HCT116 (cell line): ENCODE measurements around the gene IER5L. TPM values are rescaled to one million over a fixed set of nuclear protein-coding genes. Genes with fewer than 3 reads are reported as not detected.

ENCODE experiments used
- ATAC-seq: fragments of 200-7000 bp; cut with Tn5 transposase; 2 replicates; pipeline ENCODE4 v1.9.1; 2020; ENCODE audit warnings: mild to moderate bottlenecking, moderate library complexity
- BruUV-seq: library from RNA; stranded (reverse); fragments of 400-500 nt; replicated peaks from 2 replicates; lab custom pipeline; 2021; lab: Mats Ljungman, UMichigan
- CTCF ChIA-PET: fragments of 300-600 bp; sonication (Branson Sonifier 250); formaldehyde crosslinking; loops from one replicate; lab custom pipeline; 2021; ENCODE audit warnings: antibody characterized with exemption; lab: Charles Lee
- POLR2A ChIA-PET: fragments of 300-600, 350-600 bp; sonication (Branson Sonifier 250); formaldehyde crosslinking; loops from one replicate; lab custom pipeline; 2021; ENCODE audit warnings: antibody characterized with exemption; lab: Charles Lee
- RAD21 ChIA-PET, 2 experiments: fragments of 300-600 bp; sonication (Branson Sonifier 250); formaldehyde crosslinking; loops; one replicate each; lab custom pipeline; 2023; ENCODE audit warnings: low total read pairs in 2 of 2; ENCODE audit not compliant: uncharacterized antibody in 2 of 2, unreplicated experiment in 2 of 2, low non-redundant PET in 1 of 2; lab: Charles Lee
- DNase-seq: peaks from one replicate; pipeline ENCODE4 v3.0.0-alpha.2; 2010; ENCODE audit warnings: low read depth, low spot score
- H2AFZ ChIP-seq: fragments of 200-600 bp; shearing (Covaris generic), sonication (generic); 2 replicates; pipeline ENCODE4 v1.6.1; 2017; ENCODE audit warnings: low read depth, mixed run types, mixed read lengths, antibody characterized with exemption, low read length; ENCODE audit not compliant: poor library complexity, severe bottlenecking
- H3K27ac ChIP-seq: 2 replicates; pipeline ENCODE4 v1.5.1; 2012; ENCODE audit warnings: low read depth, low read length
- H3K27me3 ChIP-seq: fragments of 200-600 bp; sonication (generic); 2 replicates; pipeline ENCODE4 v1.6.1; 2016; ENCODE audit warnings: mixed run types, low read length, mixed read lengths; ENCODE audit not compliant: insufficient read depth
- H3K36me3 ChIP-seq, 2 experiments: fragments of 200-500 bp in 1 of 2; fragments of 200-600 bp in 1 of 2; sonication (Bioruptor generic) in 1 of 2; sonication (generic) in 1 of 2; 2 replicates each; pipeline versions ENCODE4 v1.5.1 to v1.6.1; 2014 to 2016; ENCODE audit warnings: low read length in 2 of 2, inconsistent platforms in 1 of 2, mixed read lengths in 1 of 2, mixed run types in 1 of 2; ENCODE audit not compliant: insufficient read depth in 2 of 2, control insufficient read depth in 1 of 2
- H3K4me1 ChIP-seq, 2 experiments: fragments of 200-600 bp in 1 of 2; sonication (generic) in 1 of 2; 2 replicates each; pipeline versions ENCODE4 v1.5.1 to v1.6.1; 2012 to 2017; ENCODE audit warnings: low read length in 2 of 2, inconsistent platforms in 1 of 2, mild to moderate bottlenecking in 1 of 2, mixed read lengths in 1 of 2, mixed run types in 1 of 2, moderate library complexity in 1 of 2; ENCODE audit not compliant: insufficient read depth in 2 of 2, control insufficient read depth in 1 of 2
- H3K4me2 ChIP-seq: fragments of 200-600 bp; sonication (generic); 2 replicates; pipeline ENCODE4 v1.6.1; 2017; ENCODE audit warnings: mixed run types, low read length, mixed read lengths
- H3K4me3 ChIP-seq, 2 experiments: fragments of 200-600 bp in 1 of 2; sonication (generic) in 1 of 2; replicated peaks in 1 of 2; 2 replicates each; pipeline ENCODE4 v1.5.1; 2011 to 2016; ENCODE audit warnings: low read length in 2 of 2, control low read depth in 1 of 2, low read depth in 1 of 2, mild to moderate bottlenecking in 1 of 2, mixed read lengths in 1 of 2, mixed run types in 1 of 2
- H3K79me2 ChIP-seq: fragments of 200-600 bp; sonication (generic); 2 replicates; pipeline ENCODE4 v1.6.1; 2017; ENCODE audit warnings: mild to moderate bottlenecking, mixed run types, low read length, moderate library complexity, mixed read lengths; ENCODE audit not compliant: insufficient read depth
- H3K9ac ChIP-seq: fragments of 200-600 bp; sonication (generic); 2 replicates; pipeline ENCODE4 v1.6.1; 2016; ENCODE audit warnings: low read length, mixed read lengths
- H3K9me2 ChIP-seq: fragments of 200-600 bp; sonication (generic), shearing (Covaris generic); 2 replicates; pipeline ENCODE4 v1.6.1; 2017; ENCODE audit warnings: mixed run types, mild to moderate bottlenecking, moderate library complexity; ENCODE audit not compliant: insufficient read depth
- H3K9me3 ChIP-seq, 2 experiments: fragments of 200-500 bp in 1 of 2; fragments of 200-600 bp in 1 of 2; sonication (Bioruptor generic) in 1 of 2; sonication (generic) in 1 of 2; 2 replicates each; pipeline ENCODE4 v1.6.1; 2014 to 2017; ENCODE audit warnings: low read length in 2 of 2, mixed read lengths in 2 of 2, inconsistent platforms in 1 of 2, low read depth in 1 of 2, mild to moderate bottlenecking in 1 of 2, mixed run types in 1 of 2, moderate library complexity in 1 of 2; ENCODE audit not compliant: control insufficient read depth in 1 of 2, insufficient read depth in 1 of 2
- H4K20me1 ChIP-seq: fragments of 200-600 bp; sonication (generic), shearing (Covaris generic); 2 replicates; pipeline ENCODE4 v1.6.1; 2017; ENCODE audit warnings: mixed run types, mild to moderate bottlenecking, moderate library complexity; ENCODE audit not compliant: insufficient read depth
- ATF3 ChIP-seq: IDR thresholded peaks from 2 replicates; pipeline ENCODE4 v1.6.1; 2012
- CBX3 ChIP-seq: IDR thresholded peaks from 2 replicates; pipeline ENCODE4 v1.6.1; 2012; ENCODE audit warnings: low read depth
- CTCF ChIP-seq, 3 experiments: fragments of 200-600 bp in 1 of 3; sonication (generic) in 1 of 3; IDR thresholded peaks in 2 of 3; conservative IDR thresholded peaks in 1 of 3; 2 replicates each; pipeline ENCODE4 v1.5.1; 2012 to 2017; ENCODE audit warnings: low read depth in 2 of 3, low read length in 2 of 3, antibody characterized with exemption in 1 of 3, borderline replicate concordance in 1 of 3, control low read depth in 1 of 3, mild to moderate bottlenecking in 1 of 3, mixed read lengths in 1 of 3, mixed run types in 1 of 3, moderate library complexity in 1 of 3; ENCODE audit not compliant: insufficient read depth in 1 of 3
- EGR1 ChIP-seq: IDR thresholded peaks from 2 replicates; pipeline ENCODE4 v1.6.1; 2012; ENCODE audit warnings: low read depth
- ELF1 ChIP-seq: IDR thresholded peaks from 2 replicates; pipeline ENCODE4 v1.6.1; 2012; ENCODE audit warnings: low read depth, borderline replicate concordance
- EZH2 ChIP-seq: fragments of 200-600 bp; sonication (generic); IDR thresholded peaks from 2 replicates; pipeline ENCODE4 v1.6.1; 2017; ENCODE audit warnings: antibody characterized with exemption, mixed run types
- EZH2phosphoT487 ChIP-seq: fragments of 200-600 bp; IDR thresholded peaks from 2 replicates; pipeline ENCODE4 v1.6.1; 2018; ENCODE audit warnings: antibody characterized with exemption, borderline replicate concordance
- MAX ChIP-seq: IDR thresholded peaks from 2 replicates; pipeline ENCODE4 v1.6.1; 2012
- POLR2A ChIP-seq: IDR thresholded peaks from 2 replicates; pipeline ENCODE4 v1.7.0; 2011; ENCODE audit warnings: borderline replicate concordance; ENCODE audit not compliant: insufficient read depth, insufficient read length; ENCODE audit errors: extremely low read depth
- POLR2AphosphoS5 ChIP-seq: IDR thresholded peaks from 2 replicates; pipeline ENCODE4 v1.6.1; 2011; ENCODE audit warnings: mild to moderate bottlenecking, low read depth, low read length, moderate library complexity
- RAD21 ChIP-seq: IDR thresholded peaks from 2 replicates; pipeline ENCODE4 v1.6.1; 2012; ENCODE audit warnings: low read depth, mild to moderate bottlenecking
- REST ChIP-seq: IDR thresholded peaks from 2 replicates; pipeline ENCODE4 v1.6.1; 2012; ENCODE audit warnings: low read depth
- SIN3A ChIP-seq: IDR thresholded peaks from 2 replicates; pipeline ENCODE4 v1.6.1; 2012; ENCODE audit warnings: low read depth
- SP1 ChIP-seq: IDR thresholded peaks from 2 replicates; pipeline ENCODE4 v1.6.1; 2012; ENCODE audit warnings: low read depth
- TCF7L2 ChIP-seq: IDR thresholded peaks from 2 replicates; pipeline ENCODE4 v1.7.0; 2011; ENCODE audit warnings: borderline replicate concordance, inconsistent platforms; ENCODE audit not compliant: insufficient read depth, insufficient read length; ENCODE audit errors: extremely low read depth
- YY1 ChIP-seq: IDR thresholded peaks from 2 replicates; pipeline ENCODE4 v1.6.1; 2011; ENCODE audit warnings: low read length, low read depth, moderate library complexity, mild to moderate bottlenecking; ENCODE audit not compliant: insufficient replicate concordance; ENCODE audit errors: extremely low read depth
- ZBTB33 ChIP-seq: IDR thresholded peaks from 2 replicates; pipeline ENCODE4 v1.6.1; 2011; ENCODE audit warnings: mild to moderate bottlenecking, low read length, moderate library complexity; ENCODE audit not compliant: insufficient replicate concordance; ENCODE audit errors: extremely low read depth
- ZFX ChIP-seq: fragments of 450-650 bp; IDR thresholded peaks from 2 replicates; pipeline ENCODE4 v1.6.1; 2017
- ZNF274 ChIP-seq: fragments of 200-500 bp; sonication (Bioruptor generic); IDR thresholded peaks from 2 replicates; pipeline ENCODE4 v1.6.1; 2014; ENCODE audit warnings: mild to moderate bottlenecking, low read depth, low read length, inconsistent platforms
- intact Hi-C: fragments of 100-400 bp; cut with micrococcal nuclease; formaldehyde crosslinking; loops from 2 replicates; pipeline ENCODE4 v1.10.0; 2022
- total RNA-seq: library from RNA; stranded (reverse); gene quantifications from one replicate; pipeline ENCODE4 v1.2.1, GENCODE V29; 2021; ENCODE audit not compliant: unreplicated experiment

IER5L gene
- total RNA-seq, 1 experiment from 2014 or later: 195 TPM

- intact Hi-C loops: loop anchor here (1.0 to 5.0 kb wide), 5 partner anchors 349 to 651 kb away; no protein-coding TSS in a partner anchor
- peak; percentile 95 for DNase-seq
- H3K27ac ChIP-seq: peak overlapping the region; percentile 99
- H3K9ac ChIP-seq: peak overlapping the region; percentile 87
- no peaks in the 10 kb centered on the region for H3K27me3 ChIP-seq
- peak overlapping the region; percentile 60 to 69 for H3K4me3 ChIP-seq
- peaks cover 39 to 70% of the 10 kb centered on the region in 2 experiments for H3K4me1 ChIP-seq
- peak overlapping the region; percentile 85 for H3K4me2 ChIP-seq
- no peaks in the 10 kb centered on the region for H3K9me2 ChIP-seq
- peaks cover 0 to 23% of the 10 kb centered on the region in 2 experiments; a peak in 2 of 4 replicates for H3K36me3 ChIP-seq
- RAD21 ChIA-PET: interaction anchor here (0.6 to 1.6 kb wide), 9 partner anchors 8 to 486 kb away, joined by 3 to 5 read pairs (median 4); partner anchors contain the start of genes NTMT1 (in 2 of the 2) and IER5L (in 1 of the 2)
- CTCF ChIA-PET: interaction anchor here (0.8 to 6.0 kb wide), 15 partner anchors 8 to 503 kb away, joined by 3 to 77 read pairs (median 6); partner anchors contain the start of genes C9orf50, IER5L and NTMT1
- no peaks in the 10 kb centered on the region for H3K9me3 ChIP-seq
- no peak overlapping the region for H2AFZ ChIP-seq
- POLR2A ChIA-PET: interaction anchor here (0.8 to 2.8 kb wide), 16 partner anchors 8 to 598 kb away, joined by 3 to 26 read pairs (median 4); partner anchors contain the start of genes IER5L, NTMT1 and PTPA
- ATAC-seq: peak; percentile 78
- no TSS peak for BruUV-seq
- H4K20me1 ChIP-seq: no peaks in the 10 kb centered on the region
- peaks cover 37% of the 10 kb centered on the region for H3K79me2 ChIP-seq
- TF ChIP-seq ZFX (no peak), ZNF274 (no peak), CTCF (IDR thresholded peaks at IDR 0.05 in 2 of 3, conservative IDR thresholded peaks at IDR 0.05 in 1 of 3; ENCODE audit: borderline replicate concordance in 1 of 3, insufficient read depth in 1 of 3, low read depth in 2 of 3, low read length in 2 of 3) (no peak), ATF3 (no peak), SIN3A (no peak), CBX3 (no peak), REST (no peak), TCF7L2 (peak; percentile 78), POLR2AphosphoS5 (peak; percentile 94), RAD21 (no peak), ELF1 (no peak), ZBTB33 (peak; percentile 12), EZH2 (no peak), MAX (no peak), SP1 (no peak), POLR2A (no peak), EGR1 (no peak), EZH2phosphoT487 (no peak), YY1 (peak; percentile 95)
These were observed 38.1 kb downstream of the IER5L start for GRCh38 chr9:129139993-129140396.
